T-helper 1 cell (primary cell): Measurements from ENCODE around the gene ILF3.

Source experiments
- DNase-seq, 5 donors: peaks; one replicate each; pipeline ENCODE4 v3.0.0-alpha.2; 2012 to 2020

Gene ILF3

DNA sequence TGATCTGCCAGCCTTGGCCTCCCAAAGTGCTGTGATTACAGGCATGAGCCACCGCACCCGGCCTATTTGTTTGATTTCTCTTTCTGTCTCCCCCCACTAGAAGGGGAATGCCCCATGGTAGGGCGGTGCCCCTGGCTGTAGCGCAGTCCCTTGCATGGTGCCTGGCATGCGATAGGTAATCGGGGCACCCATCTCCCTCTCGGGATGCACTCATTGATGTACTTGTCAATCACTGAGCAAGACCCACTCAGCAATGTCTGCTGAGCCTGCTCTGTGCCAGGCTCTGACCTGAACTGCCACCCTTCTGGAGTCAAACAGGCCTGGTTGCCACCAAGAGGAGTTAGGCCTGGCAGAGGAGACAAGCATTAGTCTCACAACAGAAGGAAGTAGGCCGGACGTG lies 83.6 kb downstream of the ILF3 start:
- no peak for DNase-seq

DNA sequence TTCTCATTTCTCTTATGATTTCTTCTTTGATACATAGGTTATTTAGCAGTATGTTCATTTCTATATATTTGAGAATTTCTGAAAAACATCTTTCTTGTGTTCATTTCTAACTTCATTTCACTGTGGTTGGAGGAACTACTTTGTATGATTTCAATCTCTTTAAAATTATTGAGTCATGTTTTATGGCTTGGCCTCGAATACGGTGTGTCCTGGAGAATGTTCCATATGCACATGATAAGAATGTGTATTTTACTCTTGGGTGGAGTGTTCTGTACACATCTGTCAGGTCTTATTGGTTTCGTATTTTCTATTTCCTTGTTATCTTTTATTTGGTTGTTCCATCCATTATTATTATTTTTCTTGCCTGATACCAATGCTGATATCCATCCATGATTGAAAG lies 86.7 kb downstream of the ILF3 start:
- no peak for DNase-seq
